Measurements from ENCODE around the gene AIFM2.

GRCh38 chr10:70078937-70079336 is 53.7 kb downstream of the AIFM2 start:
- TF ChIP-seq, protein P1, sequence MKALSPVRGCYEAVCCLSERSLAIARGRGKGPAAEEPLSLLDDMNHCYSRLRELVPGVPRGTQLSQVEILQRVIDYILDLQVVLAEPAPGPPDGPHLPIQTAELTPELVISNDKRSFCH (CRISPR knock-in tag; IDR thresholded peaks at IDR 0.05), result no peak
- TF ChIP-seq, protein P1 (tag; IDR thresholded peaks at IDR 0.05), result no peak
- TF ChIP-seq MCM7 (IDR thresholded peaks at IDR 0.05), result no peak
- no peak for TF ChIP-seq POLR2B (IDR thresholded peaks at IDR 0.05; ENCODE audit: low read depth, partially characterized antibody)
- no peak for TF ChIP-seq ZNF766 (CRISPR knock-in tag; conservative IDR thresholded peaks at IDR 0.05)
- no peak for TF ChIP-seq ATF3 (IDR thresholded peaks at IDR 0.05)
- no peak for TF ChIP-seq ATF3 (CRISPR knock-in tag; conservative IDR thresholded peaks at IDR 0.05)
- TF ChIP-seq RBM39 (optimal IDR thresholded peaks at IDR 0.05; ENCODE audit: low read depth, low read length), result no peak
- TF ChIP-seq POLR2A (conservative IDR thresholded peaks at IDR 0.05), result no peak
- TF ChIP-seq JUNB (CRISPR knock-in tag; conservative IDR thresholded peaks at IDR 0.05), result no peak
- TF ChIP-seq FOSL1 (tag; conservative IDR thresholded peaks at IDR 0.05), result no peak
- TF ChIP-seq, protein P2, sequence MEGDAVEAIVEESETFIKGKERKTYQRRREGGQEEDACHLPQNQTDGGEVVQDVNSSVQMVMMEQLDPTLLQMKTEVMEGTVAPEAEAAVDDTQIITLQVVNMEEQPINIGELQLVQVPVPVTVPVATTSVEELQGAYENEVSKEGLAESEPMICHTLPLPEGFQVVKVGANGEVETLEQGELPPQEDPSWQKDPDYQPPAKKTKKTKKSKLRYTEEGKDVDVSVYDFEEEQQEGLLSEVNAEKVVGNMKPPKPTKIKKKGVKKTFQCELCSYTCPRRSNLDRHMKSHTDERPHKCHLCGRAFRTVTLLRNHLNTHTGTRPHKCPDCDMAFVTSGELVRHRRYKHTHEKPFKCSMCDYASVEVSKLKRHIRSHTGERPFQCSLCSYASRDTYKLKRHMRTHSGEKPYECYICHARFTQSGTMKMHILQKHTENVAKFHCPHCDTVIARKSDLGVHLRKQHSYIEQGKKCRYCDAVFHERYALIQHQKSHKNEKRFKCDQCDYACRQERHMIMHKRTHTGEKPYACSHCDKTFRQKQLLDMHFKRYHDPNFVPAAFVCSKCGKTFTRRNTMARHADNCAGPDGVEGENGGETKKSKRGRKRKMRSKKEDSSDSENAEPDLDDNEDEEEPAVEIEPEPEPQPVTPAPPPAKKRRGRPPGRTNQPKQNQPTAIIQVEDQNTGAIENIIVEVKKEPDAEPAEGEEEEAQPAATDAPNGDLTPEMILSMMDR (IDR thresholded peaks at IDR 0.05 in 2 of 3, conservative IDR thresholded peaks at IDR 0.05 in 1 of 3; ENCODE audit: insufficient read depth in 2 of 3, low read depth in 1 of 3, low read length in 3 of 3), result no peak
- no peak for TF ChIP-seq CREB3L1 (IDR thresholded peaks at IDR 0.05; ENCODE audit: borderline replicate concordance, low read depth)
- no peak for TF ChIP-seq TCF3 (CRISPR knock-in tag; IDR thresholded peaks at IDR 0.05)
- TF ChIP-seq MAFG (tag; conservative IDR thresholded peaks at IDR 0.05), result no peak
